HCT116 (cell line): ENCODE measurements around the gene PDGFD.

Source experiments
- CEBPB ChIP-seq: IDR thresholded peaks from 2 replicates; pipeline ENCODE4 v1.6.1; 2012; ENCODE audit warnings: low read depth
- CTCF ChIP-seq, 3 experiments: fragments of 200-600 bp in 1 of 3; sonication (generic) in 1 of 3; IDR thresholded peaks in 2 of 3; conservative IDR thresholded peaks in 1 of 3; 2 replicates each; pipeline ENCODE4 v1.5.1; 2012 to 2017; ENCODE audit warnings: low read depth in 2 of 3, low read length in 2 of 3, antibody characterized with exemption in 1 of 3, borderline replicate concordance in 1 of 3, control low read depth in 1 of 3, mild to moderate bottlenecking in 1 of 3, mixed read lengths in 1 of 3, mixed run types in 1 of 3, moderate library complexity in 1 of 3; ENCODE audit not compliant: insufficient read depth in 1 of 3
- EGR1 ChIP-seq: IDR thresholded peaks from 2 replicates; pipeline ENCODE4 v1.6.1; 2012; ENCODE audit warnings: low read depth
- EZH2 ChIP-seq: fragments of 200-600 bp; sonication (generic); IDR thresholded peaks from 2 replicates; pipeline ENCODE4 v1.6.1; 2017; ENCODE audit warnings: antibody characterized with exemption, mixed run types
- MAX ChIP-seq: IDR thresholded peaks from 2 replicates; pipeline ENCODE4 v1.6.1; 2012
- REST ChIP-seq: IDR thresholded peaks from 2 replicates; pipeline ENCODE4 v1.6.1; 2012; ENCODE audit warnings: low read depth
- ZNF274 ChIP-seq: fragments of 200-500 bp; sonication (Bioruptor generic); IDR thresholded peaks from 2 replicates; pipeline ENCODE4 v1.6.1; 2014; ENCODE audit warnings: mild to moderate bottlenecking, low read depth, low read length, inconsistent platforms

- no peak for TF ChIP-seq MAX
- no peak for TF ChIP-seq EGR1
- no peak for TF ChIP-seq CEBPB
- no peak for TF ChIP-seq CTCF (IDR thresholded peaks at IDR 0.05 in 2 of 3, conservative IDR thresholded peaks at IDR 0.05 in 1 of 3; ENCODE audit: borderline replicate concordance in 1 of 3, insufficient read depth in 1 of 3, low read depth in 2 of 3, low read length in 2 of 3)
- TF ChIP-seq EZH2: no peak
- no peak for TF ChIP-seq REST
- no peak for TF ChIP-seq ZNF274
These were observed 39.0 kb downstream of the PDGFD start for GRCh38 chr11:104124979-104125378.
